Gastrocnemius medialis (tissue), 4 donors: Measurements from ENCODE around the gene TRMT61A.

Experiments
- POLR2A ChIP-seq, 2 donors: fragments of 450-650 bp; IDR thresholded peaks; one replicate each; pipeline ENCODE4 v1.6.1; 2017; ENCODE audit warnings: antibody characterized with exemption in 2 of 2, mild to moderate bottlenecking in 2 of 2, moderate library complexity in 2 of 2
- TF ChIP-seq, protein P1 (sequence below), 5 experiments: fragments of 450-650 bp in 3 of 5; fragments of 200-600 bp in 2 of 5; sonication (generic) in 2 of 5; IDR thresholded peaks in 4 of 5; conservative IDR thresholded peaks in 1 of 5; 1 replicate in 4 of 5; 2 replicates in 1 of 5; pipeline ENCODE4 v1.5.1; 2016 to 2019; ENCODE audit warnings: antibody characterized with exemption in 5 of 5, mild to moderate bottlenecking in 3 of 5, moderate library complexity in 3 of 5

DNA sequence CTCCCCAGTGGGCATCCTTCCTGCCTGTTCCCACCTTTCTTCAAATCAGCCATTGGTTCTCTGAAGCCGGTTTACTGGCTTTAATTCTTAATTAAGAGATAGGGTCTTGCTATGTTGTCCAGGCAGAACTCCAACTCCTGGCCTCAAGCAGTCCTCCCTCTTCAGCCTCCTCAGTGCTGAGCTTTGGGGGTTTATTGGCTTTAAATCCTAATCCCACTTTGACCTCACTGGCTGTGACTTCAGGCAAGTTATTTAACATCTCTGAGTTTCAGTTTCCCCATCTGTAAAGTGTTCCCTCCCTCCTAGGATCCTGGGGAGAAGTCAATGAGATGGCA, 2.1 kb upstream of the TRMT61A start:
- no peak for TF ChIP-seq POLR2A (IDR thresholded peaks at IDR 0.05)
- TF ChIP-seq, protein P1, sequence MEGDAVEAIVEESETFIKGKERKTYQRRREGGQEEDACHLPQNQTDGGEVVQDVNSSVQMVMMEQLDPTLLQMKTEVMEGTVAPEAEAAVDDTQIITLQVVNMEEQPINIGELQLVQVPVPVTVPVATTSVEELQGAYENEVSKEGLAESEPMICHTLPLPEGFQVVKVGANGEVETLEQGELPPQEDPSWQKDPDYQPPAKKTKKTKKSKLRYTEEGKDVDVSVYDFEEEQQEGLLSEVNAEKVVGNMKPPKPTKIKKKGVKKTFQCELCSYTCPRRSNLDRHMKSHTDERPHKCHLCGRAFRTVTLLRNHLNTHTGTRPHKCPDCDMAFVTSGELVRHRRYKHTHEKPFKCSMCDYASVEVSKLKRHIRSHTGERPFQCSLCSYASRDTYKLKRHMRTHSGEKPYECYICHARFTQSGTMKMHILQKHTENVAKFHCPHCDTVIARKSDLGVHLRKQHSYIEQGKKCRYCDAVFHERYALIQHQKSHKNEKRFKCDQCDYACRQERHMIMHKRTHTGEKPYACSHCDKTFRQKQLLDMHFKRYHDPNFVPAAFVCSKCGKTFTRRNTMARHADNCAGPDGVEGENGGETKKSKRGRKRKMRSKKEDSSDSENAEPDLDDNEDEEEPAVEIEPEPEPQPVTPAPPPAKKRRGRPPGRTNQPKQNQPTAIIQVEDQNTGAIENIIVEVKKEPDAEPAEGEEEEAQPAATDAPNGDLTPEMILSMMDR (IDR thresholded peaks at IDR 0.05 in 4 of 5, conservative IDR thresholded peaks at IDR 0.05 in 1 of 5): no peak
